ENCODE data around the gene PPRC1. TPM values are rescaled to one million over a fixed set of nuclear protein-coding genes. Genes with fewer than 3 reads are reported as not detected.

PPRC1 gene, protein sequence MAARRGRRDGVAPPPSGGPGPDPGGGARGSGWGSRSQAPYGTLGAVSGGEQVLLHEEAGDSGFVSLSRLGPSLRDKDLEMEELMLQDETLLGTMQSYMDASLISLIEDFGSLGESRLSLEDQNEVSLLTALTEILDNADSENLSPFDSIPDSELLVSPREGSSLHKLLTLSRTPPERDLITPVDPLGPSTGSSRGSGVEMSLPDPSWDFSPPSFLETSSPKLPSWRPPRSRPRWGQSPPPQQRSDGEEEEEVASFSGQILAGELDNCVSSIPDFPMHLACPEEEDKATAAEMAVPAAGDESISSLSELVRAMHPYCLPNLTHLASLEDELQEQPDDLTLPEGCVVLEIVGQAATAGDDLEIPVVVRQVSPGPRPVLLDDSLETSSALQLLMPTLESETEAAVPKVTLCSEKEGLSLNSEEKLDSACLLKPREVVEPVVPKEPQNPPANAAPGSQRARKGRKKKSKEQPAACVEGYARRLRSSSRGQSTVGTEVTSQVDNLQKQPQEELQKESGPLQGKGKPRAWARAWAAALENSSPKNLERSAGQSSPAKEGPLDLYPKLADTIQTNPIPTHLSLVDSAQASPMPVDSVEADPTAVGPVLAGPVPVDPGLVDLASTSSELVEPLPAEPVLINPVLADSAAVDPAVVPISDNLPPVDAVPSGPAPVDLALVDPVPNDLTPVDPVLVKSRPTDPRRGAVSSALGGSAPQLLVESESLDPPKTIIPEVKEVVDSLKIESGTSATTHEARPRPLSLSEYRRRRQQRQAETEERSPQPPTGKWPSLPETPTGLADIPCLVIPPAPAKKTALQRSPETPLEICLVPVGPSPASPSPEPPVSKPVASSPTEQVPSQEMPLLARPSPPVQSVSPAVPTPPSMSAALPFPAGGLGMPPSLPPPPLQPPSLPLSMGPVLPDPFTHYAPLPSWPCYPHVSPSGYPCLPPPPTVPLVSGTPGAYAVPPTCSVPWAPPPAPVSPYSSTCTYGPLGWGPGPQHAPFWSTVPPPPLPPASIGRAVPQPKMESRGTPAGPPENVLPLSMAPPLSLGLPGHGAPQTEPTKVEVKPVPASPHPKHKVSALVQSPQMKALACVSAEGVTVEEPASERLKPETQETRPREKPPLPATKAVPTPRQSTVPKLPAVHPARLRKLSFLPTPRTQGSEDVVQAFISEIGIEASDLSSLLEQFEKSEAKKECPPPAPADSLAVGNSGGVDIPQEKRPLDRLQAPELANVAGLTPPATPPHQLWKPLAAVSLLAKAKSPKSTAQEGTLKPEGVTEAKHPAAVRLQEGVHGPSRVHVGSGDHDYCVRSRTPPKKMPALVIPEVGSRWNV (N-terminal part only)
- 10 to 100 TPM; 17.0 to 36.1 TPM for total RNA-seq

DNA sequence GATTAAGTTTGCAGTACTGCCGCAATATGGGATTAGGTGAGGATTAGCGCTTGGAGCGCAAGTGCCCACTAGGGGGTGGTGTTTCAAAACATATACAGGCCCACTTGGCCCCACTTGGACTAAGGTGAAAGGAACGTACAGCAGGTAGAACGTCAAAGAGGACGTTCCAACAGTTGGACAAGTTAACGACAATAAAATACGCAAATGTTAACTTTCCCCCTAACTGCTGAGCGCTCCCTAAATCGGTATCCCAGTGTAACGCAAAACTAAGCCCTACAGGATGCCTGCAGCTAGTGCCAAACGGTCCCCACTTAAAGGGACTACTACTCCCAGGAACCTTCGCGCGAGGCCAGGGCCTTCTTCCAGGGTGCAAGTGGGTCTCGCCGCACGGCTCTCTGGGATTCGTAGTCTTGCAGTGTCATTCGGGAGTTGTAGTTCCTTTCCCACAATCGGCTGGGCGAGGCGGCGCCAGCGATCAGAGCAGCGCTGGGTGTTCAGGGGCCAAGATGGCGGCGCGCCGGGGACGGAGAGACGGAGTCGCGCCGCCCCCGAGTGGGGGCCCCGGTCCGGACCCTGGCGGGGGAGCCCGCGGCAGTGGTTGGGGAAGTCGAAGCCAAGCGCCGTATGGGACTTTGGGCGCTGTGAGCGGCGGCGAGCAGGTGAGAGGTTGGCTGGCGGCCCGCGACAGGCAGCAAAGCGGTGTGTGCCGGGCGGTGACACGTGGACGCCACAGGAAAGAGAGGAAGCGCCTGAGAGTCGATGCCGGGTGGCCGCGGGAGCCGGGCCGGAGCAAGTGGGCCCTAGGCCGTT is at the start of gene PPRC1:
Gene PPRC1, plus strand, starts transcription at position 478 of the 810 bp plus-strand sequence. Its CDS starts 29 bp downstream, at position 507.
- Histone ChIP-seq H3K36me3 (peaks cover 2% of the 10 kb centered on the region), H3K9me3 (no peaks in the 10 kb centered on the region), H3K27ac (peak within 1 kb of the TSS; percentile 91), H3K27me3 (no peaks in the 10 kb centered on the region), H3K4me1 (peaks cover 12% of the 10 kb centered on the region), H3K9ac (ENCODE audit: low read depth in 2 of 2, low read length in 2 of 2) (peak within 1 kb of the TSS; percentile 84 to 87), H3K4me3 (peak within 1 kb of the TSS; percentile 88)
- DNase-seq = peak; percentile 98
- TF ChIP-seq CTCF (IDR thresholded peaks at IDR 0.05) = peak; percentile 89
- intact Hi-C loops (cut with DNase I) = no loop called here

GRCh38 chr10:102083541-102083940 is 49.3 kb upstream of the PPRC1 start:
- no peak for DNase-seq

GRCh38 chr10:102085336-102085735 is 47.5 kb upstream of the PPRC1 start:
- DNase-seq = no peak
- intact Hi-C loops (cut with DNase I) = no loop called here
- no peak for TF ChIP-seq CTCF (IDR thresholded peaks at IDR 0.05)

More at GRCh38 chr10:102083541-102083940, 49.3 kb upstream of the PPRC1 start:
- intact Hi-C loops (cut with DNase I) = no loop called here
- TF ChIP-seq CTCF (IDR thresholded peaks at IDR 0.05) = no peak
- Histone ChIP-seq H3K27ac (no peak overlapping the region), H3K4me1 (no peaks in the 10 kb centered on the region), H3K9ac (ENCODE audit: low read depth in 2 of 2, low read length in 2 of 2) (no peak overlapping the region), H3K27me3 (no peaks in the 10 kb centered on the region), H3K36me3 (no peaks in the 10 kb centered on the region), H3K9me3 (no peaks in the 10 kb centered on the region), H3K4me3 (no peak overlapping the region)

DNA sequence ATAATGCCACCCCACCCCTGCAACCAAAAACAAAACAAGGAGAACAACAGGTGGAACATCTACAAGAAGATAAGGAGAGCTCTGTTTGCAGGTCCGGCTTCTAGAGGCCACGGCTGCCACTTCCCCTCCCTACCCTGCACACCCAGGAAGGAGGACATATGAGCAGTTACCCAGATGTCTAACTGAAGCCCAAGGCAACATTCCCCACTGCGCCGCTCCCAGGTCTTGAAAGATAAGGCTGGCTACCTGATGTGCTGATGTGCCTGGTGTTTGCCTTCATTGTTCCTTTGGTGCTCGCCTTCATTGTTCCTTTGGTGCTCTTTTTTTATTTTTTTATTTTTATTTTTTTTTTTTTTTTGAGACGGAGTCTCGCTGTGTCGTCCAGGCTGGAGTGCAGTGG is 46.6 kb upstream of the PPRC1 start:
- H3K9ac ChIP-seq (ENCODE audit: low read depth in 2 of 2, low read length in 2 of 2) = no peak overlapping the region
- no peaks in the 10 kb centered on the region for H3K27me3 ChIP-seq
- H3K9me3 ChIP-seq = no peaks in the 10 kb centered on the region
- no peak overlapping the region for H3K4me3 ChIP-seq
- DNase-seq = no peak
- no peak for TF ChIP-seq CTCF (IDR thresholded peaks at IDR 0.05)
- H3K36me3 ChIP-seq = no peaks in the 10 kb centered on the region
- intact Hi-C loops (cut with DNase I) = no loop called here
- no peaks in the 10 kb centered on the region for H3K4me1 ChIP-seq
- H3K27ac ChIP-seq = no peak overlapping the region

More at GRCh38 chr10:102085336-102085735, 47.5 kb upstream of the PPRC1 start:
- Histone ChIP-seq H3K27ac (no peak overlapping the region), H3K9ac (ENCODE audit: low read depth in 2 of 2, low read length in 2 of 2) (no peak overlapping the region), H3K4me1 (no peaks in the 10 kb centered on the region), H3K4me3 (no peak overlapping the region), H3K36me3 (no peaks in the 10 kb centered on the region), H3K27me3 (no peaks in the 10 kb centered on the region), H3K9me3 (no peaks in the 10 kb centered on the region)
